Breast epithelium (tissue), 3 donors: ENCODE measurements around the gene QRICH2.

Experiments used
- CTCF ChIP-seq, 3 donors: fragments of 450-650 bp; IDR thresholded peaks; one replicate each; pipeline ENCODE4 v1.5.1; 2016 to 2017; ENCODE audit warnings: antibody characterized with exemption in 3 of 3, mild to moderate bottlenecking in 3 of 3, moderate library complexity in 3 of 3
- POLR2A ChIP-seq: fragments of 450-650 bp; IDR thresholded peaks from one replicate; pipeline ENCODE4 v1.6.1; 2016; ENCODE audit warnings: antibody characterized with exemption, mild to moderate bottlenecking, moderate library complexity
- POLR2AphosphoS5 ChIP-seq, 3 donors: sonication (generic); formaldehyde crosslinking; IDR thresholded peaks; one replicate each; pipeline ENCODE4 v1.6.1; 2017; ENCODE audit warnings: antibody characterized with exemption in 3 of 3

GRCh38 chr17:76307966-76308338, at the start of gene QRICH2:
- TF ChIP-seq CTCF (IDR thresholded peaks at IDR 0.05) (no peak), POLR2A (no peak), POLR2AphosphoS5 (IDR thresholded peaks at IDR 0.05) (no peak)
